GM21717 (cell line): ENCODE results near the gene CDA.

Experiments
- ATAC-seq: cut with Tn5 transposase; IDR thresholded peaks from one replicate; pipeline ENCODE4 v1.9.1; 2021; ENCODE audit warnings: mild to moderate bottlenecking, moderate library complexity; ENCODE audit not compliant: unreplicated experiment

The CDA gene

DNA sequence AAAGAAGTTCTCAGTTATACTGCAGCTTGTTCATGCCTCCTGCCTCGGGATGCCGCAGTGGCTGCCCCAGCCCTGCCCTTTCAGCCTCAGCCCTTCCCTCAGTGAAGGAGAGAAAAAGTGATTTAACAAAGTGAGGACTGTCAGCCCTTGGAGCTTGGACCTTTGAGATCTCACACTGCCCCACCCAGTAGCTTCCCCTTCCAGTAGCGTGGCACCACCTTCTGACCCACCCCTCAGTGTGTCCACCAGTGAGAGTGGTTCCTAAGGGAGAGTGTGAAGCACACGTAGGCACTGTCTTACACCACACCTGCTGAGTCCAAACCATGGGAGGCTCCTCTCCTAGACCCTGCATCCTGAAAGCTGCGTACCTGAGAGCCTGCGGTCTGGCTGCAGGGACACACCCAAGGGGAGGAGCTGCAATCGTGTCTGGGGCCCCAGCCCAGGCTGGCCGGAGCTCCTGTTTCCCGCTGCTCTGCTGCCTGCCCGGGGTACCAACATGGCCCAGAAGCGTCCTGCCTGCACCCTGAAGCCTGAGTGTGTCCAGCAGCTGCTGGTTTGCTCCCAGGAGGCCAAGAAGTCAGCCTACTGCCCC, at the start of gene CDA:
TSS of gene CDA (plus strand) at position 464 of the 592 bp plus-strand sequence. CDS start at position 497, 33 bp downstream.
- no peak for ATAC-seq

- no peak for ATAC-seq
These were observed 48.6 kb upstream of the CDA start for GRCh38 chr1:20540281-20540680.

GRCh38 chr1:20546637-20547036, 42.3 kb upstream of the CDA start:
- ATAC-seq, result no peak

DNA sequence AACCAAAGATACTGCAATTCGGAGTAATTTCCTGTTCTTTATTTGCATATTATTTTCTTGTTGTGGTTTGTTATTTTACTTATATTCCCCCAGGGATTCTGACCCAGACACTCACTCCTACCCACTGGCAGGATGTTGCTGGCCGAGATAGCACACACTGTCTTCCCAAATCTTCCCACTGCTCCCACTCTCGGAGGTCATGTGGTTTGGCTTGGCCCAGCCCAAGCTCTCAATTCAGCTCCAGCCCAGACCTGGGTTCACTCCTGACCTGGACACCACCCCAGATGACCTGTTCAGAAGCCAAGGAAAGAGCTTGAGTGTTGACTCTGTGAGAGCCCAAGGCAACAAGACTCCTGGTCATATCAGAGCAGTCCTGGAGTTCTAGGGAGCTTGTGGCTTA, 37.7 kb upstream of the CDA start:
- no peak for ATAC-seq

DNA sequence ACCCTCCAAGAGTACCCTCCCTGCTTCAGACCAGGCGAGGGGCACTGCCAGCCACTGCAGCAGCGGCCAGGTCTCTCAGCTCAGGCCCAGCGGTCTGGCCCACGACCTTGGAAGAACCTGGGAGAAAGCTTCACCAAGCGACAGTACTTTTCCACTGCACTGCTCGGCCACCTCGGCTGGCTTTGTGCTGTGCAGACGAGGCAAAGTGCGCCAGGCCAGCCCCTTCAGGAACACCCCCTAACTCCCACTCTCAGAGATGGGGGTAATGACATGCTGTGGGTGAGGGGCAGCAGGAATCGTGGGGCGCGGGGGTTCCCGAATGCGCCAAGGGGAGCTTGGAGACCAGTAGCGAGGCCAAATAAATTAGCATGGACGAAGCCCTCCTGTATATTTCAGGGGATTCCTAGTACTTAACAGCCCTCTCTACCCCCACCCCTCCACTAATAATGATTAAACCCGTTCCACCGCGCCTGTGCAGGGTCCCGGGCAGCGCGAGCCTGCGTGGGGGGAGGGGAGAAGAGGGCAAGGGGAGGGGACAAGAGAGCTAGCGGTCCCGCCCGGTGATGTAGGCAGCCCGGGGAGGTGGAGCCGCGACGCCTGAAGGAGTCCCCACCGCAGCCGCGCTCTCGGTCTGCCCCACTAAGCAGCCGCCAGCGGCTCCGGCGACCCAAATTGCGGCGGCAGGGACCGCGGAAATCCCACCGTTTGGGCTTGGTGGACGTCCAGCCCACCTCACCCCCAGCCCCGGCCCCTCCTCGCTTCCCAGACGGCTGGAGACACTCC, 36.8 kb upstream of the CDA start, which contains the start of gene FAM43B:
TSS of gene FAM43B (plus strand) at position 629 of the 783 bp plus-strand sequence. CDS start 401 bp downstream, outside the sequence.
- ATAC-seq, result no peak

- ATAC-seq, result no peak
These were observed 36.0 kb upstream of the CDA start for GRCh38 chr1:20552728-20553445.

- no peak for ATAC-seq
These were observed 33.7 kb upstream of the CDA start for GRCh38 chr1:20555025-20555757.

DNA sequence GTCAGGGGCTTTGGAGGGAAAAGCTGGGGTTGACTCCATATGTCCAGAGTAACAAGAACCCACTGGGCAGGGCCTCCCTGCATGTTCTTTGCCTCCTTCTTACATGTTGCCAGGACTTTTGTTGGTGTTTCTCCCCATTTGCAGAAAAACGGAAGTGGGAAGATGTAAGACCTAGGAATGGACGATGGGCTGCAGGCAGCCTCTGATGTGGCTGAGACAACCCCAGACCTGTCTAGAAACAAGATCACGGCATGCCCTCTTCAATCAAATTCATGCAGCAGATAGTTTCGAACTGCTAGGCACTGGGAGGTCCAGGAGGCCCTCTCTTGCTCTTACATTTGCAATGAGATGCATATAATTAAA, 33.2 kb upstream of the CDA start:
- ATAC-seq, result no peak

DNA sequence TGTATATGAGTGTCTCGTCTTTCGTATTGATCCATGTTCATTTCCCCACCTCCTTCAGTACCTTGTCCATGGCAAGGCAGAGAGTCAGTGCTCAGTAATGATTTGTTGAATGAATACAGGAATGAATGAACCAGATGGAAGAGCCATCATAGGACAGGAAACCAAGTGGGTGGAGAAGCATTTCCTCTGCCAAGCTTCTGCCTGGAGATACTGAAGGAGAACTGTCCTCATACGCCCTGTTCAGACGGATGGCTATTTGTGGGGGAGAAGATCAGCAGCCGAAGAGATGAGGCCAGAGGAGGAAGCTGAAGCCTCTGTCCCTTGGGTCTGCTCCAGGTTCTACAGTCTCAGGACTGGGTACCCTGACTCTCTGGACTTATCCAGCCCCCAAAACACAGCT, 30.7 kb upstream of the CDA start:
- ATAC-seq, result no peak

- no peak for ATAC-seq
These were observed 27.9 kb upstream of the CDA start for GRCh38 chr1:20560966-20561365.

GRCh38 chr1:20565234-20565633, 23.7 kb upstream of the CDA start:
- ATAC-seq, result no peak

DNA sequence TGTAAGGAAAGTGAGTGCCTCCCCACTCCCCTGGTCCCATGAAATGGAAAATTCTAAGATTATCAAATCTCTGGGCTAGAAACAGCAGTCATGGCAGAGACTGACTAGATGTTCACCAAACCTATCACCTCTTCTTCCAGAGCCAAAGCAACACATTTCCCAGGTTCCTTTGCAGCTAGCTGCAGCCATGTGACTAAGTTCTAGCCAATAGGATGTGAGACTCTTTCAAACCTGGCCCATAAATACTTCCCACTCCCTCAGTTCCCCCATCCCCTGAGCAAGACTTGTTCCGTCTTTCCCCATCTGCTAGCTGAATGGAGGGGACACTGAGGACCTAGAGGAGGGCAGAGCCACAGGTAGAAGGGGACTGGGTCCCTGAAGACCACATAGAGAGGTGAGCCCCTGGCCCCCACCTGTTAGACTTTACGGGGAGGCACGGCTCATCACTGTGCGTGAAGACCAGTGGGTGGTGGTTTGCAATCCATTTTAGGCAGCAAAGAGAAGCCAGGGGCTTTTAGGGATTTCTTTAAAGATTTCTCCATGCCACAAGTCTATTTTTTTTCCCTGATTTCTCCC, 19.3 kb upstream of the CDA start:
- ATAC-seq, result no peak

DNA sequence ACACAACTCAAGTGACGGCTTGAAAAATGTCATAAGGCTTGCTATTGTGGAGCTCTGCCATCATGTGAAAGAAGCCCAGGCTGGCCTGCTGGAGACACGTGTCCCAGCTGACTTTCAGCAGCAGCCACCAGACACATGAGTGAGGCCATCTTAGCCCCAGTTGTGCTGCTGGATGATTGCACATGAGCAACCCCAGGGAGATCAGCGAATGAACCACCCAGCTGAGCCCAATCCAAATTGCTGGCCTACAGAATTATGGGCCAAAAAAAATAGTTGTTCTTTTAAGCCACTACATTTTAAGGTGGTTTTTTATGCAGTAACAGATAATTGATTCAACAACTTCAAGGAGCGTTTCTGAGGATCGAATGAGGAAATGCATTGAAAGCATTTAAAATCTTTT, 17.5 kb upstream of the CDA start:
- no peak for ATAC-seq

GRCh38 chr1:20573987-20574386, 14.9 kb upstream of the CDA start:
- ATAC-seq, result no peak

DNA sequence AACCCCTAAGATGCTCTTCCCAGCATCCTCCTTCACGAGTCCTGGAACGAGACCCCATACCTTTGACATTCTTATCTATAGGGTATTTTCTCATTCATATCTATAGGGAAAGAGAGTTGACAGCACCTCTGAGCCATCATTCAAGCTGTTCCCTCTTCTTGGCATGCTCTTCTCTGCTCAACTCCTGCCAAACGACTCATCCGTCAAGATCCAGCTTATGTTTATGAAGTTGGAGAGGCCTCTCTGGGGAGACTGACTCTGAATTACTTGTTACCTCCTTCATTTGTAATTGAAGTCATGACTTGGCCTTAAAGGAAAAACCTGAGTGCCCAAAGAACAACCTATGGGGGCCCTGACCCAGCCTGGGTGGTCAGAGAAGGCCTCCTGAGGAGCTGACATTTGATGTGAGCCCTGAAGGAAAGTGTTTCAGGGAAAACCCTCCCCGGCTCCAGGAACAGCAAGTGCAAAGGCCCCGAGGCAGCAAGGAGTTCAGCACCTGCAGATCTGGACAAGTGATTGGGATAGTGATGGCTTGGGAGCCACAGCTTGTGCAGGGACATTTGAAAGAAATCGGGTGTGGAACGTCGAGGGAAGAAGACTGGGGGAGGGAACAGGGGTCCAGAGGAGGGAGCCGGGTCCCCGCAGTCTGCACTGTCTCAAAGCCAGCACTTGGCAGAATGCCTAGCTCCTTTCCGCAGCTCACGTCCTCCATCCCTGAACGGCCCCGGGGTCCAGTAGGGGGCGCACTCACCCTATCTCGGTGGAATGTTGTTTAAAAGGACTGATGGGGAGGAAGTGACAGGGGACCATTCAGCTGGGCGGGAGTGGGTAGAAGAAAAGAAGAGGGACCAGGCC, 14.0 kb upstream of the CDA start:
- no peak for ATAC-seq

- no peak for ATAC-seq
These were observed 13.2 kb upstream of the CDA start for GRCh38 chr1:20575541-20576336.

DNA sequence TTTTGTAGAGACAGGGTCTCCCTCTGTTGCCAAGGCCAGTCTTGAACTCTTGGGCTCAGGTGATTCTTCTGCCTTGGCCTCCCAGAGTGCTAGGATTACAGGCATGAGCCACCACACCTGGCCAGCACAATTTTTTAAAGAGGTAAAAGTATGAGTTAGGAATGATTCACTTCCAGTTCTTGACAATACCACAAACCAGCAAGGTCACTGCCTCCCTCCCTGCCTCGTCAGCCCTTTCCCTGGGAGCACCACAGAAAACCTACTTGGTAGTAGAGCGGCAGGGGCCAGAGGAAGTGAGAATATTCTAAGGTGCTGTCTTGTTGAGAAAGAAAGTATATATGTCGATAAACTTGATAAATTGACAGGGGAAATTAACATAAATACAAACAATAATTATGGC, 10.8 kb upstream of the CDA start:
- no peak for ATAC-seq

GRCh38 chr1:20578721-20579395, 10.0 kb upstream of the CDA start:
- no peak for ATAC-seq

DNA sequence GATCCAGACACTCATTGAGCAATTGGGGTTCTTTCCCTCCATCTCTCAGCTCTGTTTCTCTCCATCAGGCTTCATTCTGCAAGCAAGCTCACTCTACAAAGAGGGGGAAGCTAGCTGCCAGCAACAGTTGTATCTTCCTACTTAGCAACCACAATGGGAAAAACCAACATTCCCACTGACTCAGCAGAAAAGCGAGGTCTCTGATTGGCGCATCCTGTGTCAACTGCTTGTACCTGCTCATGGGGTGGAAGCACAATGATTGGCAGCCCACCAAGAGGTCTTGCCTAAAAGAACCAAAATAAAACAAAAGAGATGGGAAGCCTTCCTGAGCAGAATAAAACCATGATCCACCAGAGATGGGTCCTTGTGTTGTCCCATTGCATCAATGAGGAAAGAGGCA, 4.0 kb upstream of the CDA start:
- ATAC-seq, result no peak
